GM19324 (cell line): ENCODE data around the gene SLC2A6.

Source experiments
- ATAC-seq: cut with Tn5 transposase; IDR thresholded peaks from one replicate; pipeline ENCODE4 v1.9.1; 2021; ENCODE audit warnings: mild to moderate bottlenecking, moderate library complexity; ENCODE audit not compliant: unreplicated experiment, low FRiP score

Gene SLC2A6

GRCh38 chr9:133443248-133443647 is 35.7 kb downstream of the SLC2A6 start:
- no peak for ATAC-seq

GRCh38 chr9:133441571-133441970 is 37.3 kb downstream of the SLC2A6 start:
- ATAC-seq, result no peak

GRCh38 chr9:133440874-133441273 is 38.0 kb downstream of the SLC2A6 start:
- no peak for ATAC-seq

- ATAC-seq, result no peak
These were observed 39.6 kb downstream of the SLC2A6 start for GRCh38 chr9:133439337-133439736.

GRCh38 chr9:133437753-133438531 is 41.0 kb downstream of the SLC2A6 start:
- ATAC-seq, result no peak

GRCh38 chr9:133436681-133437080 is 42.2 kb downstream of the SLC2A6 start:
- ATAC-seq, result no peak

GRCh38 chr9:133433351-133433843 is 45.5 kb downstream of the SLC2A6 start:
- no peak for ATAC-seq

- ATAC-seq, result no peak
These were observed 48.7 kb downstream of the SLC2A6 start for GRCh38 chr9:133430244-133430643.

- no peak for ATAC-seq
These were observed 49.2 kb downstream of the SLC2A6 start for GRCh38 chr9:133429641-133430161.

GRCh38 chr9:133429214-133429613 is 49.7 kb downstream of the SLC2A6 start:
- ATAC-seq, result no peak

- ATAC-seq, result no peak
These were observed 50.2 kb downstream of the SLC2A6 start for GRCh38 chr9:133428617-133429101.

GRCh38 chr9:133427658-133428348 is 51.1 kb downstream of the SLC2A6 start:
- no peak for ATAC-seq

- ATAC-seq, result no peak
These were observed 52.9 kb downstream of the SLC2A6 start for GRCh38 chr9:133426011-133426410.

- no peak for ATAC-seq
These were observed 53.8 kb downstream of the SLC2A6 start for GRCh38 chr9:133425049-133425632.

GRCh38 chr9:133424187-133424586 is 54.7 kb downstream of the SLC2A6 start:
- ATAC-seq, result no peak

- ATAC-seq, result no peak
These were observed 55.7 kb downstream of the SLC2A6 start for GRCh38 chr9:133423216-133423615.

- no peak for ATAC-seq
These were observed 57.0 kb downstream of the SLC2A6 start, which contains the start of gene ADAMTS13 for GRCh38 chr9:133421615-133422542. Gene ADAMTS13 (plus strand): TSS chr9:133422367. CDS start chr9:133422444, 77 bp downstream.
